ENCODE measurements around the gene HDHD2.

Gene HDHD2

GRCh38 chr18:47118981-47119380, 31.3 kb downstream of the HDHD2 start:
- TF ChIP-seq CTCF (conservative IDR thresholded peaks at IDR 0.05; ENCODE audit: low read length) (no peak), EZH2phosphoT487 (IDR thresholded peaks at IDR 0.05; ENCODE audit: borderline replicate concordance) (no peak)
- Histone ChIP-seq H3K4me1 (ENCODE audit: insufficient read depth, low read length, poor library complexity, severe bottlenecking) (no peaks in the 10 kb centered on the region), H3F3A (ENCODE audit: low read depth) (no peaks in the 10 kb centered on the region), H3K9me2 (replicated peaks; ENCODE audit: low read depth, low read length) (no peaks in the 10 kb centered on the region), H3K79me2 (ENCODE audit: insufficient read depth, low read length) (no peaks in the 10 kb centered on the region), H3K27me3 (ENCODE audit: insufficient read depth, low read length, poor library complexity, severe bottlenecking) (no peaks in the 10 kb centered on the region), H3K36me3 (ENCODE audit: insufficient read depth, low read length) (peaks cover 5% of the 10 kb centered on the region; the same call in 1 of the 2 replicates), H2AFZ (ENCODE audit: low read length) (no peak overlapping the region), H3K4me3 (ENCODE audit: low read length, poor library complexity, severe bottlenecking) (no peak overlapping the region), H4K20me1 (ENCODE audit: insufficient read depth, low read length, poor library complexity, severe bottlenecking) (no peaks in the 10 kb centered on the region), H3K9ac (ENCODE audit: low read depth, low read length, poor library complexity, severe bottlenecking) (no peak overlapping the region), H3K9me3 (ENCODE audit: insufficient read depth, low read depth, low read length) (no peaks in the 10 kb centered on the region), H3K4me2 (ENCODE audit: low read depth, low read length, poor library complexity, severe bottlenecking) (no peak overlapping the region)

- no peaks in the 10 kb centered on the region for H3K9me3 ChIP-seq (ENCODE audit: insufficient read depth, low read depth, low read length)
- H3K36me3 ChIP-seq (ENCODE audit: insufficient read depth, low read length): peaks cover 31% of the 10 kb centered on the region; the same call in 1 of the 2 replicates
Observed at GRCh38 chr18:47115205-47115604, 35.1 kb downstream of the HDHD2 start.

GRCh38 chr18:47113796-47114540, 36.3 kb downstream of the HDHD2 start:
- TF ChIP-seq EZH2phosphoT487 (IDR thresholded peaks at IDR 0.05; ENCODE audit: borderline replicate concordance): no peak
- no peak for TF ChIP-seq CTCF (conservative IDR thresholded peaks at IDR 0.05; ENCODE audit: low read length)
- Histone ChIP-seq H3F3A (ENCODE audit: low read depth) (no peaks in the 10 kb centered on the region), H3K4me2 (ENCODE audit: low read depth, low read length, poor library complexity, severe bottlenecking) (no peak overlapping the region), H3K9me2 (replicated peaks; ENCODE audit: low read depth, low read length) (no peaks in the 10 kb centered on the region), H3K4me3 (ENCODE audit: low read length, poor library complexity, severe bottlenecking) (no peak overlapping the region), H3K9me3 (ENCODE audit: insufficient read depth, low read depth, low read length) (no peaks in the 10 kb centered on the region), H3K79me2 (ENCODE audit: insufficient read depth, low read length) (no peaks in the 10 kb centered on the region), H3K4me1 (ENCODE audit: insufficient read depth, low read length, poor library complexity, severe bottlenecking) (no peaks in the 10 kb centered on the region), H4K20me1 (ENCODE audit: insufficient read depth, low read length, poor library complexity, severe bottlenecking) (no peaks in the 10 kb centered on the region), H3K36me3 (ENCODE audit: insufficient read depth, low read length) (peaks cover 35% of the 10 kb centered on the region; the same call in 1 of the 2 replicates), H3K9ac (ENCODE audit: low read depth, low read length, poor library complexity, severe bottlenecking) (no peak overlapping the region), H2AFZ (ENCODE audit: low read length) (no peak overlapping the region), H3K27me3 (ENCODE audit: insufficient read depth, low read length, poor library complexity, severe bottlenecking) (no peaks in the 10 kb centered on the region)

More at GRCh38 chr18:47115205-47115604, 35.1 kb downstream of the HDHD2 start:
- no peaks in the 10 kb centered on the region for H3K9me2 ChIP-seq (replicated peaks; ENCODE audit: low read depth, low read length)
- no peak overlapping the region for H3K4me3 ChIP-seq (ENCODE audit: low read length, poor library complexity, severe bottlenecking)
- no peaks in the 10 kb centered on the region for H3F3A ChIP-seq (ENCODE audit: low read depth)
- H3K4me2 ChIP-seq (ENCODE audit: low read depth, low read length, poor library complexity, severe bottlenecking): no peak overlapping the region
- H3K79me2 ChIP-seq (ENCODE audit: insufficient read depth, low read length): no peaks in the 10 kb centered on the region
- no peak overlapping the region for H3K9ac ChIP-seq (ENCODE audit: low read depth, low read length, poor library complexity, severe bottlenecking)
- H2AFZ ChIP-seq (ENCODE audit: low read length): no peak overlapping the region
- H4K20me1 ChIP-seq (ENCODE audit: insufficient read depth, low read length, poor library complexity, severe bottlenecking): no peaks in the 10 kb centered on the region
- TF ChIP-seq CTCF (conservative IDR thresholded peaks at IDR 0.05; ENCODE audit: low read length): no peak
- TF ChIP-seq EZH2phosphoT487 (IDR thresholded peaks at IDR 0.05; ENCODE audit: borderline replicate concordance): no peak
- no peaks in the 10 kb centered on the region for H3K4me1 ChIP-seq (ENCODE audit: insufficient read depth, low read length, poor library complexity, severe bottlenecking)
- no peaks in the 10 kb centered on the region for H3K27me3 ChIP-seq (ENCODE audit: insufficient read depth, low read length, poor library complexity, severe bottlenecking)
